Fibroblast of pulmonary artery (primary cell): ENCODE data around the gene CDT1.
A peak's percentile ranks its signal among the peaks of the same experiment; 100 is the strongest.

Experiments used
- DNase-seq: peaks from one replicate; pipeline ENCODE4 v3.0.0-alpha.2; 2010; ENCODE audit warnings: low read depth
- H3K4me3 ChIP-seq: replicated peaks from 2 replicates; pipeline ENCODE4 v1.5.1; 2011; ENCODE audit warnings: low read depth, mild to moderate bottlenecking, control low read depth, low read length, moderate library complexity
- TF ChIP-seq, protein P1 (sequence below): IDR thresholded peaks from 2 replicates; pipeline ENCODE4 v1.5.1; 2011; ENCODE audit warnings: mild to moderate bottlenecking, control low read depth, low read length, inconsistent platforms; ENCODE audit errors: missing control alignments

Gene CDT1

DNA sequence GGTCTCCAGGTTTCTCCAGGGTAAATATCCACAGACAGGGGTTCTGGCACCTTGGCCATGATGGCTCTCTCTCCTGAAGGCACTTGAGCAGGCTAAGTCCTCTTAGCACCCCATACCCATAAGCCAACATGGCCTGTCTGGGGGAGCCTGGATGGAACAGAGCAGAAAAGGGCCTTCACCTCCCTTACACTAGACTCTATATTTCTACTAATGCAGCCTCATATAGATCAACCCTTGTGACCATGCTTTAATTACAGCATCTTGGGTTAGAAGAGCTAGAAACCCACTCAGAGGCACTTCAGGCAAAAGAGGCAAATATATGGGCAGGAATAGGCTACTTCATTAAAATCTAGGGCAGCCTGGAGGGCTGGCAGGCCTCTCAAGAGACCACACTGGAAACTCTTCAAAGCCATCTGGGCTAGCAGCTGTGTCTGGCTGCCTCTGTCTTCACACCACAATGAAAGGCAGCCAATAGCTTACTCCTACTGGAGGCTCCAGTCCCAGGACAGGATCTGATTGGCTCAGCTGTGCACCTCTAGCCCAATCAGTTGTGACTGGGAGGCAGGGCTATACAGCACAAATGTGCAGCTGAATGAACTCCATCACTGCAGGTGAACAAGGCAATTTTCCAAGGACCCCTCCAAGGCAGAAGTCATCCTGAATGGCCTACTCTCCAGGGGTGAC lies 4.7 kb upstream of the CDT1 start:
- no peak overlapping the region for H3K4me3 ChIP-seq
- no peak for DNase-seq
- TF ChIP-seq, protein P1, sequence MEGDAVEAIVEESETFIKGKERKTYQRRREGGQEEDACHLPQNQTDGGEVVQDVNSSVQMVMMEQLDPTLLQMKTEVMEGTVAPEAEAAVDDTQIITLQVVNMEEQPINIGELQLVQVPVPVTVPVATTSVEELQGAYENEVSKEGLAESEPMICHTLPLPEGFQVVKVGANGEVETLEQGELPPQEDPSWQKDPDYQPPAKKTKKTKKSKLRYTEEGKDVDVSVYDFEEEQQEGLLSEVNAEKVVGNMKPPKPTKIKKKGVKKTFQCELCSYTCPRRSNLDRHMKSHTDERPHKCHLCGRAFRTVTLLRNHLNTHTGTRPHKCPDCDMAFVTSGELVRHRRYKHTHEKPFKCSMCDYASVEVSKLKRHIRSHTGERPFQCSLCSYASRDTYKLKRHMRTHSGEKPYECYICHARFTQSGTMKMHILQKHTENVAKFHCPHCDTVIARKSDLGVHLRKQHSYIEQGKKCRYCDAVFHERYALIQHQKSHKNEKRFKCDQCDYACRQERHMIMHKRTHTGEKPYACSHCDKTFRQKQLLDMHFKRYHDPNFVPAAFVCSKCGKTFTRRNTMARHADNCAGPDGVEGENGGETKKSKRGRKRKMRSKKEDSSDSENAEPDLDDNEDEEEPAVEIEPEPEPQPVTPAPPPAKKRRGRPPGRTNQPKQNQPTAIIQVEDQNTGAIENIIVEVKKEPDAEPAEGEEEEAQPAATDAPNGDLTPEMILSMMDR, result no peak

DNA sequence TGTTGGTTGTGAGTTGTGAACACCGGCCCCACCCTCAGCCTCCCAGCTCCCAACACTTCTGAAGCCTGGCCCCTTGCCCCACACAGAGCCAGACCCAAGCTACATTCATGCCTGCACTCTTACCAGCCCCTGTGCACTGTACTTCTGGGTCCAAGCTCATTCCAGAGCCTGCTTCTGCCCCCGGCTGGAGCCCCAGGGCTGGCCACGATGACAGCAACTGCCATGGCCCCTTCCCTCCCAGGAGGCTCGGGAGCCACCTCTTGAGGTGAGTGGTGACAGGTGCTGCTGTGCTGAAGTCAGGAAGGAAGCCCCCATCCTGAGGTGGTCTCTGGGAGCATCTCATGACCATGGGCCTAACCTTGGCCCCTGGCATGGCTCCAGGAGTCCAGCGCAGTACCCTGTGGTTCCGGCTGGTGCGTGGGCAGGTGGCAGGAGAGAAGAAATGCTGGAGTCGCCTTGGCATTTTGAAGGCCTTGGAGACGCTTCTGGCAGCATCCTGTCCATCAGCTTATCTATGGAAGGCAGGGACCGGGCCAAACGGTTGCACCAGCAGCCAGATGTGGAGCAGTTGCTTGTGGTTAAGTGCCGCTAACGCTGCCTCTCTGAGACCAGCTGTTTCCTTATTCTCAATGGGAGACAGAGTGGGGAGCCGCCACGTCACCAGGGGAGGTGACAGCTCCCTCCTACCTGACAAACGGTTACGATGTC lies 3.9 kb upstream of the CDT1 start:
- TF ChIP-seq, protein P1, result no peak
- no peak overlapping the region for H3K4me3 ChIP-seq
- no peak for DNase-seq

DNA sequence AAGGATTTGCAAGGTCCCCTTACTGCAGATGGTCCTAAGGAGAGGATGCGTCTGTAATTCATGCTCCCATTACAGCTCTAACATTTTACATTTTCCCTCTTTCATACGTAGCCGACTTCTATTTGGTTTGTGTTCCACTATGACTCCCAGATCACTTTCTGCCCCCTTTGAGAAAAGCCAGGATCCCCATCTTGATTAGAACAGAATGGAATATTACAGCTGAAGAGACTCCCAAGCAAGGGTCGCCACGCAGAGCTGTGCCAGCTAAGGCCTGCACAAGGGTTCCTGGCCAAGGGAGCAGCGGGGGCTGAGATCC lies 3.4 kb upstream of the CDT1 start:
- TF ChIP-seq, protein P1, result no peak
- no peak for DNase-seq
- H3K4me3 ChIP-seq, result no peak overlapping the region

DNA sequence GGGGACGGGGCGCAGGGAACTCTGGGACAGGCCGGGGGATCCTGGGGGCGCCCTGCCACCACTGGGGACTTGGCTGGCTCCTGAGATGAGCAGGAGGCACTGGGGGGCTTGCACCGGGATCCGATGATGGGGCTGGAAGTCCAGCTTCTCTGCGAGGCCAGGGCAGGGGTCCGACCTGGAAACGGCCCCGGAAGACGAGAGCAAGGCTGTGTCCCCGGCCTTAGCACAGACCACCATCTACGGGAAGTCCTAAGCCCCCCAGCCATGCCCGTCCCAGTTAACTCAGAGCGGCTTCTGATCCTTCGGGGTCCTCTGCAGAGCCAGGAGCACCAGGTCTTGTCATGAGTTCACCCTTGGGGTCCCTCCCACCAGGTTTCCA lies 573 bp downstream of the CDT1 start:
- DNase-seq, result no peak
- H3K4me3 ChIP-seq, result peak overlapping the region; percentile 67
- TF ChIP-seq, protein P1, result no peak

DNA sequence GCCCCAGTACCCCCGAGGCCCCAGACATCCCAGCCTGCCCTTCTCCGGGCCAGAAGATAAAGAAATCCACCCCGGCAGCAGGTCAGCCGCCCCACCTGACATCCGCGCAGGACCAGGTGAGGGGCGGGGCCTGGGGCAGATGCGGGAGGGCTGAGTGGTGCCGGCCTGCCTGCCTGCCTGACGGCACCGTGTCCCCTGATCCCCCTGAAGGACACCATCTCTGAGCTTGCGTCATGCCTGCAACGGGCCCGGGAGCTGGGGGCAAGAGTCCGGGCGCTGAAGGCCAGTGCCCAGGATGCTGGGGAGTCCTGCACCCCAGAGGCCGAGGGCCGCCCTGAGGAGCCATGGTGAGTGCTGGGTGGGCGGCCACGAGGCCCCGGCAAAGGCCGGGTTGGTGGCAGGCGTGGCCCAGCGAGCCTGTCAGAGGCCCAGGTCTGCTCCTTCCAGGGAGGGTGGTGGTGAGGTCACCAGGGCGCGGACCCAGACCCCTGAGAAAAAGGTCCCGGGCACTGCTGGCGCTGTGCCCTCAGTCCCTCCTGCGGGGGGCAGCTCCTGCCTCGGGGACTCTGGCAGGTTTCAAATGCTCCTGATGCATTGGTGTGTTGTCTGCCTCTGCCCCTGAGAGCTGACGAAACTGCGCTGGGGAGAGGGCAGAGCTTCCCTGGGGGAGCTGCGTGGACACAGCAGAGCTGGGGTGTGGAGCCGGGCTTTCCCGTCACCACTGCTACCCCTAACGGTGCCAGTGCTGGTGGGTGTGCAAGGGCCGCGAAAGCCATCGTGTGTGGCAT lies 1.2 kb downstream of the CDT1 start:
- peak overlapping the region; percentile 67 for H3K4me3 ChIP-seq
- TF ChIP-seq, protein P1, result no peak
- DNase-seq, result no peak

DNA sequence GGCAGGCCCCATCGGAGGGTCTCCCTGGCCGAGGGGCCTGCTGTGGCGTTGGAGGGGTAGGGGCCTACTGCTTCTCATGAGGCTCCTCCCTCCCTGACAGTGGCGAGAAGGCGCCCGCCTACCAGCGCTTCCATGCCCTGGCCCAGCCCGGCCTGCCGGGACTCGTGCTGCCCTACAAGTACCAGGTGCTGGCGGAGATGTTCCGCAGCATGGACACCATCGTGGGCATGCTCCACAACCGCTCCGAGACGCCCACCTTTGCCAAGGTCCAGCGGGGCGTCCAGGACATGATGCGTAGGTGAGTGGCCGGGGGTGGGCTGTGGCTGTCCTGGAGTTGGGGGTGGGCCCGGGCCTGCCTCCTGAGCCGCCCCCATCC lies 1.7 kb downstream of the CDT1 start:
- TF ChIP-seq, protein P1, result no peak
- H3K4me3 ChIP-seq, result no peak overlapping the region
- DNase-seq, result no peak
